ENCODE results near the gene CEP63.

CEP63 gene

DNA sequence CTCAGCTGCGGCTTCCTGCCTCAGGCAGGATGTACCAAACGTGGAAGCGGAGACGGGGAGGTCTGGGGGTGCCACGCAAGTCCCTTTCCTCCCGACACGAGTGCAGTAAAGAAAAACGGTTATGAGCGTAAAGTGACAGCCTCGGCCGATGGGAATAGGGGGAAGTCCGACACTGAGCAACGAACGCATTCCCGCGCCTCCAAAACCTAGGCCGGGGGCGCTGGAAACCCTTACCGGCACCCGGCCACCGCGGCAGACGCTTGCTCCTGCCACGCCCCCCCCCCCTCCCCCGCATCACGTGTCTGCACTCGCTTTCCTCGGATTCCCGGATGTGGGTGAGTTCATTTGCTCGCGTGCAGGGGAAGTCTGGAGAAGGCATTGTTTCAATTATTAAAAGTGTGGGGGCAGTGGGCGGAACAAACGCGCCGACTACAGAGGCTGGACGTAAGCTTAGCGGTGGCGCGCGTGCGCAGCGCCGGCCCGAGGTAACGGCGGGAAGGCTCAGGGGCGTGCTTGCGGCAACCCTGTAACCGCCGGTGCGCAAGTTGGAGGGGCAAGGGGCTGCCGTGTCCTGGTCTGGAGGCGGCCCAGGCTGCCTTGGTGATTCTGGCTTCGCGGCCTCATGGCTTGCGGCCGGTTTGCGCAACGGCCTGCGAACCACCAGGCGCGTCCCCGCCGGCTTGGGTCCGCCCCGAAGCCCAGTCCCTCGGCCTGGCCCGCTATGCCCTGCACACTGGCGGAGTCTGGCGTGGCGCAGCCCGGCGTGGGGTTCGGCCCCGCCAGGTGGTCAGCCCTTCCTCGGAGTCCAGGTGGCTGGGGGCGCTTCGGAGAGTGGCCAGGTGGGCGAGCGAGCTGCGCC lies at the start of gene CEP63, which contains the start of gene ANAPC13:
Gene CEP63 (plus strand): TSS at position 340 of the 859 bp plus-strand sequence. CDS start 9,264 bp downstream, outside the sequence.
Gene ANAPC13 (minus strand): TSS at position 268 of the 859 bp plus-strand sequence. CDS start 3,081 bp downstream, outside the sequence.
- peak; percentile 97 for DNase-seq

DNA sequence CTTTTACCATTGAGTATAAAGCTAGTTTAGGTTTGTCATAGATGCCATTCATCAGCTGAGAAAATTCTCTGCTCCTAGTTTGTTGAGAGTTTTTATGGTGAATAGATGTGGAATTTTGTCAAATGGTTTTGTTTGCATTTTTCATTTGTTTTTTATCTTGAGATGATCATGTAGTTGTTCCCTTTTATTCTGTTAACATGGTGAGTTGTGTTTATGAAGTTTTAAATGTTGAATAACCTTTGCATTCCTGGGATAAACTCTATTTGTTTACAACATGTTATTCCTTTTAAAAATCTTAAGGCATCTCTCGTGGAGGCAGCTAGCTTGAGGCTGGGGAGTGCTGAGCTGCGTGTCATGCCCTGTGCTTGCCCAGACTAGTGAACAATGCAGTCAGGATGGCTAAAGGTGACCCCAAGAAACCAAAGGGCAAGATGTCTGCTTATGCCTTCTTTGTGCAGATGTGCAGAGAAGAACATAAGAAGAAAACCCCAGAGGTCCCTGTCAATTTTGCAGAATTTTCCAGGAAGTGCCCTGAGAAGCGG lies 48.6 kb upstream of the CEP63 start:
- DNase-seq = no peak

- DNase-seq = no peak
Measured at GRCh38 chr3:134441321-134441720, 44.5 kb upstream of the CEP63 start.

GRCh38 chr3:134441821-134442220 lies 44.0 kb upstream of the CEP63 start:
- DNase-seq = no peak

DNA sequence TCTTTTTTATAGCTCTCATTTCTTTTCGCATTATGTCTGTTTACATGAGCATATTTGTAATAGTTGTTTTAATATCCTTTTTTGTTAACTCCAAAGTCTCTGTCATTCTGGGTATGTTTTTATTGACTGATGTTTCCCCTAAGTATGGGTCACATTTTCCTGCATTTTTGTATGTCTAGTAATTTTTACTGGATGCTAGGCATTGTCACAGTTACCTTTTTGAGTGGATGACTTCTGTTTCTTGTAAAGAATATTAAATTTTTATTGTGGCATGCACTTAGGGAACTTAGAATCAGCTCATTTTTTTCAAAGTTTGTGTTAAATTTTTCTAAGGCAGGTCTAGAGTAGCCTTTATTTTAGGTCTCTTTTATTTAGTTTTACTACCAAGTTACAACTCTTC lies 40.8 kb upstream of the CEP63 start:
- no peak for DNase-seq

- DNase-seq = no peak
Measured at GRCh38 chr3:134445636-134446035, 40.2 kb upstream of the CEP63 start.

- no peak for DNase-seq
Measured at GRCh38 chr3:134446800-134447199, 39.1 kb upstream of the CEP63 start.

DNA sequence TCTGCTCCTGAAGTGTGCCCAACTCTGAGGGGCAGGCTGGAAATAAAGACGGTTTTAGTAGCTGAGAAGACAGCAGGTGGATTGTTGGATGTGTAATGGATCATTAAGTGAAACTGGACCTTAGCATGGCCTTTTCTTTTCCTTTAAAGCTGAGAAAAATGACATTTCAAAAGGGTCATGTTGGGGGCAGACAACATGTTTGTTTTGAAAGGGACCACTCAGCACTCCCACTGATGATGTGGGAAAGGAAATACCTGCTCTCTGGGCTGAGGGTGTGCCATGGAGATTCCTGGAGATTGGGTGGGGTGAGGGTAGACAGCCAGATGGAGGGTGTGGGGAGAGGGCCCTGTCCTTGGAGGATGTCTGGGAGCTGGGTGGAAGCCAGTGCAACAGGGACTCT lies 38.5 kb upstream of the CEP63 start:
- no peak for DNase-seq

DNA sequence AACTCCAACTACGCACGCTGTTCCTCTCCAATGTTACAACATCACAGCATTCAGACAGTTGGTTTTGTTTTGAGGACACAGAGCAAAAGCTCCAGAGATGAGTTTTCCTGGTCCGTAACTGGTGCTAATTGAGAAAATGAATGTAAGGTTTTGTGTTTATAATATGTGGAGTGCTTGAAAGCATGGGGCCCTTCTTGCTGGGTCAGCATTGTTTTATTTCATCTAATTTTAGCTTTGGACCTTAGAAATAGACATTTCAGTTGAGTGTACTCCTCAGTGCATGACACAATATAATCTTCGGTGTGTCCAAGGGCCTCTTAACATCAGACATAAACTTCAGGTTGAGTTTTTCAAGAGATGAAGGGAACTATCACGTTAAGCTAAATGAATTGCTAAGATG lies 37.2 kb upstream of the CEP63 start:
- no peak for DNase-seq

- no peak for DNase-seq
Measured at GRCh38 chr3:134449277-134449676, 36.6 kb upstream of the CEP63 start.

DNA sequence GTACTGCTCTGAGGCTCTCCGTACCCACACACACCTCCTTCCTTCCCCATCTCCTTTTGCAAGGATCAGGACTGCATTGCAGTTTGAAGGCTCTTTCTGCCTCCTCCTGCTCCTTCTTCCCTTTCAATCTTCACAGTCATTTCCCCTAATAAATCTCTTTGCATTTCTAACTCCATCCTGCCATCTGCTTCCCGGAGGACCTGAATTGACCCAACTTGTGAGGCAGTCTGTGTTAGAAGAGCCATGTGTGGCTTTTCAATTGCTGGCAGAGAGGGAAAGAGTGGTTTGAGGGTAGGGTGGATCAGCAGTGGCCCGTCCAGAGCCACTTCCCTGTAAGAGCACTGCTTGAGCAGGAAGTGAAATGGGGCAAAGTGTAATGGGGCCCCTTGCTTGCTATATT lies 35.9 kb upstream of the CEP63 start:
- no peak for DNase-seq

DNA sequence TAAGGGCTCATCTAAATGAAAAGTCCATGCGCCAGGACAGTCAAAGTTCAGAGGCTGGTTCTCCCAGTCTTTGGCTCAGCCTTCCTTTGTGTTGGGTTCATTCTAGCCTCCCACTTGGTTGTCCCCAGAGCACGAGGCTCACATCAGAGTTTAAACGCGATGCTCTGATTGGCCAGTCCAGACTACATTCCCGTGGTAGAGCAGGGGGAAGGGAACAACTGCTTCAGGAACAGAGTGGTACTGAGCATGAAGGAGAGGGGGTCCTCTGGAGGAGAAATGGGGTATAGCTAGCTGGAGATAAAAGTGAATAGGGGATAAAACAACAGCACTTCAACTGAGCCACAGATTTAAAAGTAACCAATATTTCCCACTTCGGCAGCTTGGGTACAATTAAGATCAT lies 32.2 kb upstream of the CEP63 start:
- DNase-seq = no peak

DNA sequence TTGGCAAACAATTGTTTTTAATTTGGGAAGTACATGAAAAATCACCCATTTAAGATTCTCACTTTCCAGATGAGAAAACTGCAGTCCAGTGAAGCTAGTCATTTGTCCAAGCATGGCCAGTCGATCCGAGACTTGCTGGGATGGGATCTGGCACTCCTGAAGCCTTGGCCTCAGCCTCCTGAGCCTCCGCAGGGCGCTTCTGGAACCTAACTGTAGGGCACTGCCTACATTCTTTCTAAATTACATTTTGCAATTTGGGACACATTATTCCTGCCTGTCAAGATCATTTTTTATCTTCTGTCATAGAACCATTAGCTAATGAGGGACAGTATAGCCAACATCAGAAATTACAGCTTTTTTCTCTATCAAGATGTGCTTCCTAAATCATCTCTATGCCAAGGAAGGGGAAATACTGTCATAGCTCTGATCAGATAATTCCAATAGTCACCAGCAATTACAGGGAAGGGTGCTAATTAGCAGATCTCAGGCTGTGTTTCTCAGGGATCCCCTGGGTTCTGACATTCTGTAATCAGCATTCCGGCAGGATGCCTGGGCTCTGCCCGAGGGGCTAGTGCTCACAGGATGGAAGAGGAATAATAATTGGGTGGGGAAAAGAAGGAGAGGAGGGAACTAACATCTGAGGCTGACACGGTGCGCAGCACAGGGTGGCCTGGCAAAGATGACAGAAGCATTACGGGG lies 28.3 kb upstream of the CEP63 start:
- no peak for DNase-seq

DNA sequence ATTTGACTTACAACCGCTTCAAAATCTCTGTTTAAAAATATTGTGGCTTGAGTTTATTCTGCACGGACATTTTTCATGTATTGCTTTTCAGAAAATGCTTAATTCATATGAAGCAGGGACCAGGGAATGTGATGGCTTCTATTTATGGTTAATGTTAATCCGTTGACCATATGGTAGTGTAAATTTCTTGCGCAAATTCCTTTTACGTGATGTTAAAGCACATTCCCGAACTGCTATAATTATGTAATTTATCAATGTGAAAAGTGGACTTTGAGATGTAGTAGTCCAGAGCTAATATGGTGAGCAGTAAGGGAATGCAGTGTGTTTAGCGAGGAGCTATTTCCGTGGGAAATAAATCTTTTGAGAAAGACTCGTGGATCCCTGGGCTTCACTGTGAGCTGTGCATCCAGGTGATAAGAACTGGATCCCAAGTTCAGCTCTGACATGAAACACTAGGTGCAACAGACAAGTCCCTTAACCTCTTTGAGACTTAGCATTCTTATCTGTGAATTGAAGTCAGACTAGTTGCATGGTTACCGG lies 27.4 kb upstream of the CEP63 start:
- no peak for DNase-seq

- no peak for DNase-seq
Measured at GRCh38 chr3:134459562-134459961, 26.3 kb upstream of the CEP63 start.

DNA sequence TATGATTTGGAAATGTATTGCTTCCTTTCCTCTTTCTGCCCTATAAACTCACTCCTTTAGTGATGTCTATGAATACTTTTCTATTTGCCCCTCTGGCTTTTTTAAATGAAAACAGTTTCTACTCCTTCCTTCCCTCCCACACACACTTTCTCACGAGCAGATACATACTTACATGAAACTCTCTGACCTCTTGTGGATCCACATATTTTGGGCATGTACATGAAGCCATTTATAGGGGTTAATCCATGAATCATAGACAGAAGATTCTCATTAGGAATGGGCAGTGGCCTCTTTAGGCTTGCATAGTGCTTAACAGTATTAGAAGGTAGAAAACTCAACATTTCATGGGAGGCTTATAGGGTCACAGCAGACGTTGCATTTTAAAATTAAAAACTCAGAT lies 24.9 kb upstream of the CEP63 start:
- DNase-seq = no peak

GRCh38 chr3:134462331-134462941 lies 23.4 kb upstream of the CEP63 start:
- no peak for DNase-seq

- DNase-seq = no peak
Measured at GRCh38 chr3:134463676-134464063, 22.2 kb upstream of the CEP63 start.

GRCh38 chr3:134464064-134464688 lies 21.7 kb upstream of the CEP63 start:
- no peak for DNase-seq

DNA sequence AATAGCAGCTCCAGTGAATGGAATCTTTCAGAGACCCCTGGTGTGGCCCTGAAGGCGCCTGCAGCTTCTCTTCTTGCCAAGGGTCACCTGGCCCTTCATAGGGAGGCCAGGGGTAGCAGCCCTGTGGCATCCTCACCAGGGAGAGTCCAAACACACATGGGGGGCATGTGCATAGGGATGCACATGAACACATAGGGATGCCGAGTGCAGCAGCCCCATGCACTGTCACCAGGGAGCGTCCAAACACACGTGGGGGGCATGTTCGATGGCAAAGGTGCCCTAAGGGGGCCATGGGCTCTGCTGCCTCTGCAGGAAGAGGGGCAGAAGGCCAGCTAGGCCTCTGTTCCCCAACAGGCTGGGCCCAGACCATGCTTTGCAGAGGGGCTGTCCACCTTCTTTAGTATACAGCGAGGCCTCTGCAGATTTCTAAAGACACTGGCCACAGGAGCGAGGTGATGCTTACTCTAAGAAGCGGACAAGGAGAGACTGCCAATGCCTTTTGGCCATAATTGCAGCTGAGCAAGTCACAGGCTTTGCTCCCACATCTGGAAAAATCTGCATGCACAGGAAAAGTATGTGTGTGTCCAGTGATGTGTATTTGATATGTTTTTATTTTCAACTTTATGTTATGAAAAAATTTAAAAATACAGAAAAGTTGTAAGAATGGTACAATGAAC lies 21.0 kb upstream of the CEP63 start:
- no peak for DNase-seq

DNA sequence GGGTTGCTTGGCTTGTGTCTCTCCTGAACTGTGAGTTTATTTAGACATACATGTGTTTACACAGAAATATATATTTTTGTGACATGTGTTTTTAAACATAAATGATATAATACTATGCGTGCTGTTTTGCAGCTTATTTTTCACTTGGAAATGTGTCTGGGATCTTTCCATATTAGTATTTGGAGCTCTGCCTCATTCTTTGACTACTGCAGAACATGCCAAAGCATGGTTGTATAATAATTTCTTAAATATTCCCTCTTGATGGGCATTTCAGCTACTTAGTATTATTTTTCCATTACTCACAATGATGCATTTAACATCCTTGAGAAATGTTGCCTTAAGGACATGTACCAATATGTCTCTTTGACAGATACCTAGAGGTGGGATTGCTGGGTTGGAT lies 19.5 kb upstream of the CEP63 start:
- no peak for DNase-seq

- DNase-seq = no peak
Measured at GRCh38 chr3:134468519-134468918, 17.3 kb upstream of the CEP63 start.

All from activated effector memory CD4-positive, alpha-beta T cell treated with anti-CD3 and anti-CD28 coated beads, Interleukin-2, amount 50 U/mL, for 16 hours (primary cell).